ENCODE results near the gene ERI2. TPM values are rescaled to one million over a fixed set of nuclear protein-coding genes. Genes with fewer than 3 reads are reported as not detected.
"Not testable (repeated sequence)": the region's sequence is repeated elsewhere in the genome, so short reads cannot be mapped to it uniquely, and the experiment has no call there.

The ERI2 gene
- total RNA-seq, 1 donor from 2014 or later, result 17.6 TPM

DNA sequence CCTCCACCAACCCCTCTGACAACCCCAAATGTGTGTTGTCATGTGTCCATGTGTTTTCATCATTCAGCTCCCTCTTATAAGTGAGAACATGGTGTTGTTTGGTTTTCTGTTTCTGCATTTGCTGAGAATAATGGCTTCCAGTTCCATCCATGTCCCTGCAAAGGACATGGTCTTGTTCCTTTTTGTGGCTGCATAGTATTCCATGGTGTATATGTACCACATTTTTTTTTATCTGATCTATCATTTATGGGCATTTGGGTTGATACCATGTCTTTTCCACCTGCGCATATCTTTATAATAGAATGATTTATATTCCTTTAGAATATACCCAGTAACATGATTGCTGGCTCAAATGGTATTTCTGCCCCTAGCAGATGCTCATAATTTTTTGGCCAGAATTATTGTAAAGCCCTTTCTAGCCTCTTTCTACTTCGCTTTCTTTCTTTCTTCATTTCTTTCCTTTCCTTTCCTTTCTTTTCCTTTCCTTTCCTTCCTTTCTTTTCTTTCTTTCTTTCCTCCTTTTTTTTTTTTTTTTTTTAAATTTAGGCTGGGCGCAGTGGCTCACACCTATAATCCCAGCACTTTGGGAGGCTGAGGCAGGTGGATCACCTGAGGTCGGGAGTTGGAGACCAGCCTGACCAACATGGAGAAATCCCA, 12.8 kb upstream of the ERI2 start:
- no peak for ATAC-seq
- Histone ChIP-seq H3K4me3 (no peak overlapping the region), H3K4me1 (no peaks in the 10 kb centered on the region), H3K36me3 (peaks cover 5% of the 10 kb centered on the region), H3K27ac (no peak overlapping the region), H3K27me3 (ENCODE audit: low read depth) (no peaks in the 10 kb centered on the region), H3K9me3 (no peaks in the 10 kb centered on the region)
- DNase-seq, result no peak
- no peak for TF ChIP-seq CTCF (IDR thresholded peaks at IDR 0.05)
- intact Hi-C loops (cut with DNase I), result no loop called here

GRCh38 chr16:20814784-20815183, 8.5 kb upstream of the ERI2 start:
- no peak for TF ChIP-seq CTCF (IDR thresholded peaks at IDR 0.05)
- Histone ChIP-seq H3K4me3 (no peak overlapping the region), H3K27ac (no peak overlapping the region), H3K36me3 (peaks cover 5% of the 10 kb centered on the region), H3K27me3 (ENCODE audit: low read depth) (no peaks in the 10 kb centered on the region), H3K9me3 (no peaks in the 10 kb centered on the region), H3K4me1 (no peaks in the 10 kb centered on the region)
- DNase-seq (no peak), ATAC-seq (no peak)
- intact Hi-C loops (cut with DNase I), result no loop called here

DNA sequence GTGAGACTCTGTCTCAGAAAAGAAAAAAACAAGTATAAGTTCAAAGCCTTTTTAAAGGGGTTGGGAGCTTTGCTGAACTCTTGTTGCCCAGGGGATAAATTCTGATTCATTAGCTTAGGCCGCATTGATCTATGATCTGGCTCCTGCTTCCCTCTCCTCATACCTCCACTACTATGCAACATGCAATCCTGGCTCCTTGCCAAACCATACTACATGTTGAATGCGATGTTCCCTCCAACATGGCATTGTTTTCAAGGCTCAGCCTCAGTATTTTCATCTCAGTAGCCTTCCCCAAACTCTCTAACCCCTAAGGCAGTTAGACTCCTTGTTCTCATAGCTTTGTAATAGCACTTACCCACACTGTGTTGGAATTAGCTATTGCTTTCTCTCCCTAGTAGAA, 6.2 kb upstream of the ERI2 start:
- H3K4me3 ChIP-seq, result no peak overlapping the region
- H3K4me1 ChIP-seq, result peaks cover 1% of the 10 kb centered on the region
- no peak overlapping the region for H3K27ac ChIP-seq
- H3K9me3 ChIP-seq, result no peaks in the 10 kb centered on the region
- H3K27me3 ChIP-seq (ENCODE audit: low read depth), result no peaks in the 10 kb centered on the region
- DNase-seq, result no peak
- no peak for TF ChIP-seq CTCF (IDR thresholded peaks at IDR 0.05)
- peaks cover 5% of the 10 kb centered on the region for H3K36me3 ChIP-seq
- intact Hi-C loops (cut with DNase I), result no loop called here
- no peak for ATAC-seq

GRCh38 chr16:20811889-20812439, 5.7 kb upstream of the ERI2 start:
- DNase-seq, result no peak

DNA sequence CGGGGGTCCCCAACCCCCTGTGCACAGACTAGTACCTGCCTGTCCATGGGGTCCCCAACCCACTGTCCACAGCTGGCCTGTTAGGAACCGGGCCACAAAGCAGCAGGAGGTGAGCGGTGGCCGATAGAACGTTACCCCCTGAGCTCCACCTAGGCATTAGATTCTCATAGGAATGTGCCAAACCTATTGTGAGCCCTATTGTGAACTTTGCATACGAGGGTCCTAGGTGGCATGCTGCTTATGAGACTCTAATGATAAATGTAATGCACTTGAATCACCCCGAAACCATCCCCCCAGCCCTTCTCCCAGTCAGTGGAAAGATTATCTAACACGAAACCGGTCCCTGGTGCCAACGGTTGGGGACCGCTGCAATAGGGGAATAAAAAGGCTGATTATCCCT, 1.6 kb upstream of the ERI2 start:
- DNase-seq, result no peak
- peaks cover 15% of the 10 kb centered on the region for H3K4me1 ChIP-seq
- no peaks in the 10 kb centered on the region for H3K9me3 ChIP-seq
- no peak overlapping the region for H3K27ac ChIP-seq
- H3K4me3 ChIP-seq, result no peak overlapping the region
- no peaks in the 10 kb centered on the region for H3K27me3 ChIP-seq (ENCODE audit: low read depth)
- no peak for ATAC-seq
- no peak for TF ChIP-seq CTCF (IDR thresholded peaks at IDR 0.05)
- intact Hi-C loops (cut with DNase I), result no loop called here
- H3K36me3 ChIP-seq, result no peaks in the 10 kb centered on the region

More at GRCh38 chr16:20811889-20812439, 5.7 kb upstream of the ERI2 start:
- TF ChIP-seq CTCF (IDR thresholded peaks at IDR 0.05), result no peak
- no peak overlapping the region for H3K27ac ChIP-seq
- no peak for ATAC-seq
- intact Hi-C loops (cut with DNase I), result no loop called here
- H3K4me1 ChIP-seq, result peaks cover 7% of the 10 kb centered on the region
- no peaks in the 10 kb centered on the region for H3K27me3 ChIP-seq (ENCODE audit: low read depth)
- no peak overlapping the region for H3K4me3 ChIP-seq
- peaks cover 5% of the 10 kb centered on the region for H3K36me3 ChIP-seq
- no peaks in the 10 kb centered on the region for H3K9me3 ChIP-seq

DNA sequence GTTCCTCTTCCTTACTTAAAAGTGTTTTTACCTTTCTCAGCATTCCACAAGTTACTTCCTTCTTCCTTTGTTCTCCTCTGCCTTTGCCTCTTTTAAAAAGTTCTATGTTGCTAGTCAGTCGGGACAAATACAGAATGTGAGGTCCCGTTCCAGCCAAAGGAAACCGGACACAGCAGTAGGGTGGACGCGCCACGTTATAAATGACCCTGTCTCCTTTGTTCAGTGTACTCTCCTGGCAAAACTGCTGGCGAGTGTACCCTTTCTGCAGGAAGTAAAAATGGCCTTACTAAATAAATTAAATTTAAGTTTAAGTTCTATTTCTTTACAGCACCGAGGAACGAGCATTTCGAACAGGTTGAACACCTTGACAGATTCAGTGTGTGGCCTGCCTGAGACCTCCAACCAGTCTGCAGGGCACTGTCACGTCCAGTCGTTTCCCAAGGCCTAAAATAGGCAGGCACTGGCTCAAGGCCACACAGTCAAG, 546 bp downstream of the ERI2 start:
- ATAC-seq, result peak in 1 of 2 donors; percentile 5

More for the DNA sequence above, 546 bp downstream of the ERI2 start:
- intact Hi-C loops (cut with DNase I); H3K36me3 ChIP-seq; DNase-seq; H3K9me3 ChIP-seq; H3K27me3 ChIP-seq (ENCODE audit: low read depth): not testable (repeated sequence)
- H3K4me3 ChIP-seq, result peak overlapping the region; percentile 81
- peak overlapping the region; percentile 91 for H3K27ac ChIP-seq
- peaks cover 15% of the 10 kb centered on the region for H3K4me1 ChIP-seq

Measured in lower lobe of right lung (tissue), 2 donors.